Loucy (cell line): ENCODE measurements around the gene CYTH4.

Source experiments
- H2AFZ ChIP-seq: fragments of 200-600 bp; sonication (generic); 2 replicates; pipeline ENCODE4 v1.6.0; 2016; ENCODE audit warnings: antibody characterized with exemption, mild to moderate bottlenecking, low read length, moderate library complexity
- H3F3A ChIP-seq: fragments of 200-600 bp; 2 replicates; pipeline ENCODE4 v1.6.0; 2016; ENCODE audit warnings: antibody characterized with exemption, low read depth, mild to moderate bottlenecking
- H3K27me3 ChIP-seq: fragments of 200-600 bp; sonication (generic); 2 replicates; pipeline ENCODE4 v1.6.1; 2014; ENCODE audit warnings: low read length, mild to moderate bottlenecking; ENCODE audit not compliant: insufficient read depth, poor library complexity, severe bottlenecking
- H3K36me3 ChIP-seq: fragments of 200-600 bp; sonication (generic); 2 replicates; pipeline ENCODE4 v1.6.1; 2016; ENCODE audit warnings: low read length; ENCODE audit not compliant: insufficient read depth
- H3K4me1 ChIP-seq: fragments of 200-600 bp; sonication (generic); 2 replicates; pipeline ENCODE4 v1.5.1; 2014; ENCODE audit warnings: low read length, mild to moderate bottlenecking; ENCODE audit not compliant: insufficient read depth, poor library complexity, severe bottlenecking
- H3K4me2 ChIP-seq: fragments of 200-600 bp; sonication (generic); 2 replicates; pipeline ENCODE4 v1.6.0; 2014; ENCODE audit warnings: antibody characterized with exemption, low read length, low read depth, mild to moderate bottlenecking; ENCODE audit not compliant: poor library complexity, severe bottlenecking
- H3K4me3 ChIP-seq: fragments of 200-600 bp; sonication (generic); 2 replicates; pipeline ENCODE4 v1.5.1; 2014; ENCODE audit warnings: low read length, mild to moderate bottlenecking, mixed read lengths; ENCODE audit not compliant: poor library complexity, severe bottlenecking
- H3K79me2 ChIP-seq: fragments of 200-600 bp; sonication (generic); 2 replicates; pipeline ENCODE4 v1.6.1; 2014; ENCODE audit warnings: low read length; ENCODE audit not compliant: insufficient read depth
- H3K9ac ChIP-seq: fragments of 200-600 bp; sonication (generic); 2 replicates; pipeline ENCODE4 v1.6.0; 2014; ENCODE audit warnings: mild to moderate bottlenecking, low read depth, low read length, moderate library complexity; ENCODE audit not compliant: poor library complexity, severe bottlenecking
- H3K9me2 ChIP-seq: fragments of 200-600 bp; sonication (generic); replicated peaks from 2 replicates; pipeline ENCODE4 v1.6.1; 2016; ENCODE audit warnings: low read depth, low read length, mixed read lengths
- H3K9me3 ChIP-seq: fragments of 200-600 bp; sonication (generic); 2 replicates; pipeline ENCODE4 v1.6.1; 2014; ENCODE audit warnings: mild to moderate bottlenecking, antibody characterized with exemption, low read length, low read depth; ENCODE audit not compliant: insufficient read depth
- H4K20me1 ChIP-seq: fragments of 200-600 bp; sonication (generic); 2 replicates; pipeline ENCODE4 v1.6.0; 2014; ENCODE audit warnings: antibody characterized with exemption, low read length, mild to moderate bottlenecking; ENCODE audit not compliant: insufficient read depth, poor library complexity, severe bottlenecking
- CTCF ChIP-seq: fragments of 200-600 bp; sonication (generic); conservative IDR thresholded peaks from 2 replicates; pipeline ENCODE4 v1.5.1; 2014; ENCODE audit warnings: mild to moderate bottlenecking, antibody characterized with exemption, low read length
- EZH2phosphoT487 ChIP-seq: fragments of 200-600 bp; IDR thresholded peaks from 2 replicates; pipeline ENCODE4 v1.6.1; 2018; ENCODE audit warnings: antibody characterized with exemption, mild to moderate bottlenecking, moderate library complexity, borderline replicate concordance

Gene CYTH4

DNA sequence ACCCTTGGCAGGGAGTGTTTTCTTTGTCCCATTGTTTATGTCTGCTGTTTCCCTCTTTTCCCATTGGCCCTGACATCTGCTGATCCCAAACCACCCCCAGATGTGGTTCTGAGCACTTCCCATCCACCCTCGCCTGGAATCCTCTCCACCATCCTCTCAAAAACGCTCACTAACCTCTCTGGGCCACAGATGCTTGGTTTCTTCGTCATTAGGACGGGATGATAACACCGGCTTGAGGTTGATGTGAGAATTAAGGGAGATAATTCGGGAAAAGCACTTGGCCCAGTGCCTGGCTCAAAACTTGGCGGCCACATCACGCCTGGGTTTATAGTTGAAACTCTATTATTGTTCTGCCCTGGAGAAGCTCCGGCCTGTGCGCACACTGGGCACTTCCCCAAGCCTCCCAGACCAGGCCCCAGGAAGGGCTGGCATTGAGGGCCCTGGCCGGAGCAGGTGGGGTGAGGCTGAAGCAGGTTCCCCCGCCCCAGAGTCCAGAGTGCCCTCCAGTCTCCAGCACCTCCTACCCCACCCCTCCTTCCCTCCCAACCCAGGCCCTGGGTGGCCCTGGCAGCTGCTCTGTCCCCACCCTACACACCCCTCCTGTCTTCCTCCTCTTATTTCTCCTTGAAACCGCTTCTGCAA lies 63.7 kb downstream of the CYTH4 start:
- Histone ChIP-seq H3K4me1 (peaks cover 6% of the 10 kb centered on the region), H3K27me3 (no peaks in the 10 kb centered on the region), H3K4me3 (no peak overlapping the region), H3K4me2 (no peak overlapping the region), H3K79me2 (no peaks in the 10 kb centered on the region), H3K9me2 (no peaks in the 10 kb centered on the region), H3K9ac (no peak overlapping the region), H4K20me1 (no peaks in the 10 kb centered on the region), H3K9me3 (no peaks in the 10 kb centered on the region), H3K36me3 (no peaks in the 10 kb centered on the region), H3F3A (no peaks in the 10 kb centered on the region), H2AFZ (no peak overlapping the region)
- no peak for TF ChIP-seq CTCF
- no peak for TF ChIP-seq EZH2phosphoT487

GRCh38 chr22:37346505-37346895 lies 64.2 kb downstream of the CYTH4 start:
- H3K27me3 ChIP-seq: no peaks in the 10 kb centered on the region
- no peaks in the 10 kb centered on the region for H3F3A ChIP-seq
- no peak overlapping the region for H3K9ac ChIP-seq
- TF ChIP-seq CTCF: no peak
- no peaks in the 10 kb centered on the region for H4K20me1 ChIP-seq
- H3K4me2 ChIP-seq: no peak overlapping the region
- no peaks in the 10 kb centered on the region for H3K9me3 ChIP-seq
- no peak overlapping the region for H2AFZ ChIP-seq
- H3K4me3 ChIP-seq: no peak overlapping the region
- H3K36me3 ChIP-seq: no peaks in the 10 kb centered on the region
- no peaks in the 10 kb centered on the region for H3K79me2 ChIP-seq
- no peaks in the 10 kb centered on the region for H3K9me2 ChIP-seq
- H3K4me1 ChIP-seq: peaks cover 6% of the 10 kb centered on the region

GRCh38 chr22:37349043-37349814 lies 66.9 kb downstream of the CYTH4 start:
- no peak overlapping the region for H3K4me2 ChIP-seq
- H3K79me2 ChIP-seq: no peaks in the 10 kb centered on the region
- no peaks in the 10 kb centered on the region for H4K20me1 ChIP-seq
- TF ChIP-seq EZH2phosphoT487 (no peak), CTCF (no peak)
- no peaks in the 10 kb centered on the region for H3K36me3 ChIP-seq
- no peak overlapping the region for H2AFZ ChIP-seq
- no peaks in the 10 kb centered on the region for H3K27me3 ChIP-seq
- H3K9me3 ChIP-seq: no peaks in the 10 kb centered on the region
- no peak overlapping the region for H3K9ac ChIP-seq
- H3K4me3 ChIP-seq: no peak overlapping the region
- no peaks in the 10 kb centered on the region for H3F3A ChIP-seq
- H3K4me1 ChIP-seq: peaks cover 6% of the 10 kb centered on the region
- H3K9me2 ChIP-seq: no peaks in the 10 kb centered on the region
